Activated CD4-positive, alpha-beta T cell treated with anti-CD3 and anti-CD28 coated beads for 24 hours (primary cell): ENCODE measurements around the gene PGM3.
"Not testable (repeated sequence)": the region's sequence is repeated elsewhere in the genome, so short reads cannot be mapped to it uniquely, and the experiment has no call there.

Source experiments
- DNase-seq, 2 donors: peaks; one replicate each; pipeline ENCODE4 v3.0.0-alpha.2; 2020; ENCODE audit warnings: low read depth in 2 of 2

PGM3 gene, protein sequence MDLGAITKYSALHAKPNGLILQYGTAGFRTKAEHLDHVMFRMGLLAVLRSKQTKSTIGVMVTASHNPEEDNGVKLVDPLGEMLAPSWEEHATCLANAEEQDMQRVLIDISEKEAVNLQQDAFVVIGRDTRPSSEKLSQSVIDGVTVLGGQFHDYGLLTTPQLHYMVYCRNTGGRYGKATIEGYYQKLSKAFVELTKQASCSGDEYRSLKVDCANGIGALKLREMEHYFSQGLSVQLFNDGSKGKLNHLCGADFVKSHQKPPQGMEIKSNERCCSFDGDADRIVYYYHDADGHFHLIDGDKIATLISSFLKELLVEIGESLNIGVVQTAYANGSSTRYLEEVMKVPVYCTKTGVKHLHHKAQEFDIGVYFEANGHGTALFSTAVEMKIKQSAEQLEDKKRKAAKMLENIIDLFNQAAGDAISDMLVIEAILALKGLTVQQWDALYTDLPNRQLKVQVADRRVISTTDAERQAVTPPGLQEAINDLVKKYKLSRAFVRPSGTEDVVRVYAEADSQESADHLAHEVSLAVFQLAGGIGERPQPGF

DNA sequence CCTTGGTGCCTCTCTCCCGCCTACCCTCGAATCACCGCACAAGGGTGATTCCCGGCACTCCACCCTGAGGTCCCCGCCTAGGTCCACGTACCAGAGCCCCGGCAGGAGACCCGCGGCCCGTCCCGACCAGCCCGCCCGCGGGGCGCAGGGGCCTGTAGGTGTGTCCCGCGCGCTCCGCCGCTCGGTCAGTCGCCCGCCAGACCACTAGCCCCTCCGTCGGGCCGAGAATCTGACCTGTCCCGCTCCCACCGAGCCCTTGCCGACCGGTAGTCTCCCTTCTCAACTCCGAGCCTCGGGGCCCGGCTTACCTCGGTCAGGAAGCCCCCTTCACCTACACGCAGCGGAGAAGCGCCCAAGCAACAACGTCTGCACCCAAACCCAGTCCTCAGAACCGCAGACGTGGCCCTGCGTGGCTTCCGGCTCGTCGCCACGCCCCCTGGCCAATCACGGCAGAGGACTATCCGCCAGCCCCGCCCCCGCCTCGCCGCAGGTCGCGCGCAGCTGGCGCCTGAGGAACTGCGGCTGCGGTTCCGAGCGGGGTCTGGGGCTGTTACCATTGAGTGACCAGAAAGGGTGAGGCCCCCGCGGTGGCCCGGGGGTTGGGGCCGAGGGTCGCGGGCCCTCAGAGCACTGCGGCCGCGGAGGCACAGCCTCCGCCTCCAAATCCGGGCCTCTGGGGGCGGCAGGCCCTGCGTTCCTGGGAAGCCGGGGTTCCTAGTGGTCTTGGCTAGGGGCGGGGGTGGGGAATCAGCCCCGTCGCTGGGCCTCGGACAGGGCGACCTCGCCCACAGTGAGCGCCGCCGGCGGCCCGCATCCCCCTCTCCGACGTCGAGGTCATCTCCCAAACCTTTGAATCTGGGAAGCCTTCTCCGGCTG is at the start of gene PGM3, which contains the start of gene RWDD2A:
Gene PGM3, minus strand, starts transcription at position 395 of the 876 bp plus-strand sequence. CDS start 2,253 bp downstream, outside the sequence.
Gene RWDD2A, plus strand, starts transcription at position 487 of the 876 bp plus-strand sequence. CDS start 1,095 bp downstream, outside the sequence.
- DNase-seq: peak; percentile 80

DNA sequence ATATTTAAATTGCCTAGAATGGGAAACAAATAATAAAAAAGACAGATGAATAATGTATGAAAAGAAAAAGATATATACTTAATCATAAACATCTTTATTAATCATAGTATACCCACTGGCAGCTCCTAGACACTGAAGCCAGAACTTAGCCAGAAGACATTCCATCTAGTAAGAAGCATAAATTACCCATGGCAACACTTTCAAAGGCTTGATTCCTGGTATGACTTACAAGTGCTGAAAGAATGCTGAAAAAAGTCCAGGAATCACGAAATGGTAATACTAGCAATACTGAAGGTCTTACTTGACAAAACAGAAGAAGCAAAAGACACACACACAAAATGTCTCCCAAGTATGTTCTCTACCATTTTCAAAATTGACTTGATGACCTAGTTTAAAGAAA is 38.1 kb upstream of the PGM3 start:
- DNase-seq: no peak

DNA sequence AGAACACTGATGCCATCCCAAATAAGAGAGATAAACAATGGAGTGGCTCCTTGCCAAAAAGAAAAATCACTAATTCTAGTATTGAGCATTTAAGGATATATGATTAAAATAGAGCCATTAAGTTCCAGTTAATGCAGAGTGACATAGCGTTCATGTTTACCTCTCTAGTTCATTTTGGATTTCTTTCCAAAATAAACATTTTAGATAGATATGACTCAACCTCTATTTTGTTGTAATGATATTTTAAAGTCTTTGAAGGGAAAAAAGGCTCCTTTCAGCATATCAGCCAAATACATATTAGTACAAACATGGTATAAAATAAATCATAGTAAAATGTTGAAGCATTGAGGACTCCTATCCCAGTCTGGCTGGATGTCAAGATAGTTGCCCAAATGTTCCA is 33.5 kb upstream of the PGM3 start:
- DNase-seq: no peak

DNA sequence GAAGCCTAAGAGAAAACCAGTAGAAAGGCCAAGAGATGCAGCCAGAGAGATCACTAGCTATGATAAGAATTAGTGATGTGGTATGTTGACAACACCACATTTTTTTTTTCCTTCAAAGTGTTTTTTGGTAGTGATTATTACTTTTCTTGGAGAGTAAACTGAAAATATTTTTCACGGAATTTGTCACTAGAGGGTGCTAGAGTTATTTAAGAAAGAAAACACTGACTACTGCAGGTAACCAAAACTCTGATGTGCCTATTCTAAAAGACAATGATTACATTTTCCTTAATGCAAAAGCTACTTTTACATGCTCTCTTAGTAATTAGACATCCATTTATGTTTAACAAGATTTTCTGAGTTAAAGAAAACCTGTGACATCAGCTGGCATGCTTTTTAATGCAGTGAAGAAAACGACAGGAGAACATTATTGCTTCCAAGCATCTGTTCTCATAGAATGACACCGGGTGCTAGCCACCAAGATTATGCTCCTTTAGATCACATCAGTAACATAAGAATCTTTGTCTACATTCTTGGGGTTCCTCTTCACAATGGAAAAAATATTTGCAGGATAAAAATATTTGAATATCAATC is 28.9 kb upstream of the PGM3 start:
- no peak for DNase-seq

DNA sequence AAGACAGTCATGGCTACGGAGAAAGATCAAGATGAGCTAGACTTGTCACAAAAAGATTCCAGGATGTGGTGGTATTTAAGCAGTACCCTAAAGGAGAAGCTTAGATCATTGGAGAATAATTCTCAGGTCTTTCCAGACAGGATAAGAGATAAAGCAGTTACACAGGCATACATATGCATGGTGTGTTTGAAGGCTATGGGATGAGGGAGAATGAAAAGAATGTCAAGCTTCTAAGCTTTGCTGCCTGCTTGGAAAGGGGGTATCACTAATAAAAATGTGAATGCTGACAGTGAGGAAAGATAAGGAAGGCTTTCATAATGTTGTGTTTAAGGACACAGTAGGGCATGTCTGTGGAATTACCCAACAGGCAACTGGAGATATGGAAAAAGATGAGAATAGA is 28.2 kb upstream of the PGM3 start:
- no peak for DNase-seq

DNA sequence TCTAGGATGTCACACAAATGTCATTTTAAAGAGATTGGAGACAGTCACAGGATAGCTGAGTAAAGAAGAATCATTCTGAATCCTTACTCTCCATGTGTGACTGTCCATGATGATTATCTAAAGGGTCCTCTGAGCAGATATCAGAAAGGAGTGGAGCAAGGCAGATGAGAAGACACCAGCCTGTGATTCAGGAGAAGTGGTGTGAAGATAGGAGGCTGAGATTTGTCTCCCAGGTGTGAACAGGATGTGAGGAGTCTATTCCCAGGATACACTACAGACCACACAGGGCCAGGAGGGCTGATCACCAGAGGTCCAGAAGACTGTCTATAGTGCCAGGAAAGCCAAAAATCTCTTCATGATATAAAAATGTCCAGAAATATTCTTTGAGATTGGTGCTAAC is 27.1 kb upstream of the PGM3 start:
- DNase-seq: no peak

DNA sequence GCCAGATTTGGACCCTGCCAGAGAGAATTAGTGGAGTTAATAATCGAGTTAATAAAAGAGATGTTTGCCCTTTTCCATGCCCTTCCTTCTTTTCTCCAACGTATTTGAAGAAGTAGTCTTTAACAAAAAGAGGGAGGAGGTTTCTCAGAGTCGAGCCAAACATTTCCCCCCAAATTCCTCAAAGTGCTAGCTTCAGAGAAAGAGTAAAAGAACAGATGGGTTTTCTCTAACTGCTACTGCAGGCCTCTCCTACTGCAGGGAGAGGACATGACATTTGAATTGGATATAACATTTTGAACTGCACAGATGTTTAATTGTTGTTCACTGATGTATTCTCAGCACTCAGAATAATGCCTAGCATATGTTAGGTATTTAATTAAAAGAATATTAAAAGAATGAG is 25.6 kb upstream of the PGM3 start:
- no peak for DNase-seq

DNA sequence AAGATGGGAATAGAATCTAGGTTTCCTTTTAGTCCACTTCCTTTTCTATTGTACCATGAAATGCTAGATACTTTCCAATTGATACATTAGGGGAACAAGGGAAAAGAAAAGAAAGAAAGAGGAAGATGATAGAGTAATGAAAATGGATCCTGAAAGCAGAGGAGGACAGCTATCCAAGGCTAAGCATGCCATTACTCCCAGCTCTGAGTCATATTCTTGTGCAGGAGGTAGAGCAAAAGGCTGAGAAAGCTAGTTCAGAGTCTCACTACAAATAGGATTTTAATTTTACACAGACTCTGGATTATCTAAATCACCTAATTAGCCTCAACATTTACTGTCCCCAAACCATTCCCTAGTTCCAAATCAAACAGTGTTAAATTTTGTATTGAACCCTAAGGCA is 23.7 kb upstream of the PGM3 start:
- no peak for DNase-seq

DNA sequence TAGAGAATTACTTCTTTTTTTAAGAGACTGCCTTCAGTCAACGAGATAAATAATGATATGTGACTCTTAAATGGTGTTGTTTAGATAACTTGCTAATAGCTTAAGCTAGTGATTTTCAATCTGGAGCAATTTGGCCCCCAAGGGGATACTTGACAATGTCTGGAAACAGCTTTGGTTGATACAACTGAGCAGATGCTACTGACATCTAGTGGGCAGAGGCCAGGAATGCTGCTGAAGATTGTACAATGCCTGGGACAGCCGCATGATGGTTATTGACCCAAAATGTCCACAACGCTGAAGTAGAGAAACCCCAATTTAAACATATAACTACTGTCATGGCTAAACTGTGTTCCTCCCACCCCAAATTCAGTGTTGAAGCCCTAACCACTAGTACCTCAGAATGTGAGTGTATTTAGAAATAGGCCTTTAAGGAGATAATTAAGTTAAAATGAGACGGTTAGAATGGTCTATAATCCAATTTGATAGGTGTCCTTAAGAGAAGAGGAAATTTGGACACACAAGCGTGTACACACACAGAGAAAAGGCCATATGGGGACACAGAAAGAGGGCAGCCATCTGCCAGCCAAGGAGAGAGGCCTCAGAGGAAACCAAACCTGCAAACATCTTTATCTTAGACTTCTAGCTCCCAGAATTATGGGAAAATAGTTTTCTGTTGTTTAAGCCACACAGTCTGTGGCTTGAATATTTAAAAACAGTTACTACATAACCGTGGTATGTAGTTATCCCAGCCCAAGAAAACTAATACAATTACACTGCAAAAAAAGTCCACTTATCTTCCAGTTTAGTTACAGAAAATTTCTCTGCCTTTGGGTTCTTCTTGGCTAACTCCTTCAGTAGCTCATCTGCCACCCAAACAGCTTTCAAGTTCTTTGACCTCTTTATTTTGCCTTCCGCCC is 22.3 kb upstream of the PGM3 start:
- DNase-seq: peak in 1 of 2 donors; percentile 31

DNA sequence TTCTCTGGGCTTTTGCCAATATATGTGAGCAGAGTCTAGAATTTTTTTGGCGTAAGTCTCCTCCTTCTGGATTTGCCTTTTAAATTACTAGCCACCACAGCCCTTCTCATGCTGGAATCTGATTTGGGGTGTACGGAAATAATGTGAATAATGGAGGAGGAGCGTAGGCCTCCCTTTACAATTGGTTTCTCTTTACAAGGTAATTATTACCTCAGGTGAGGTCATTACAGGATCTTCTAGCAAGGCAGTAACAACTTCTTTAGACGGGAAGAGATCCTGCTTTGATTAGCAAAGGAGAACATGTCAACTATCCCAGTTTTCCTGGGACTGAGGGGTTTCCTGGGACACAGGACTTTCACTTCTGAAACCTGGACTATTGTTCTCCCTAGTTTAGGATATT is 9.0 kb upstream of the PGM3 start:
- no peak for DNase-seq

DNA sequence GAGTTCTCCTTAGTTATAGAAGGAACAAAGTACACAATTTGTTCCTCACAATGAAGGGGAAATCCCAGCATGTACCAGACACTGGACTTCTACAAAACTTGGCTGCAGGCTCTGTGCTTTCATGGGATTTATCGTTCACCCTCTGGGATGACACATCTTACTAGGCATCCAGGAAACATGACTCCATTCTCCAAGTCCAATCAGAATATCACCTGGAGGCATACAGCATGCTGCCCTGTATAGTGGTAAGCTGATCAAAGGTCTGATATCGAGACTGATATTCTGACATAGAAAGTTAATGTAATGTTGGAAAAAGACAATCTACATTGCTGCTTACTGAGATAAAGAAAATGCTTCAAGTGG is 6.8 kb upstream of the PGM3 start:
- DNase-seq: no peak

DNA sequence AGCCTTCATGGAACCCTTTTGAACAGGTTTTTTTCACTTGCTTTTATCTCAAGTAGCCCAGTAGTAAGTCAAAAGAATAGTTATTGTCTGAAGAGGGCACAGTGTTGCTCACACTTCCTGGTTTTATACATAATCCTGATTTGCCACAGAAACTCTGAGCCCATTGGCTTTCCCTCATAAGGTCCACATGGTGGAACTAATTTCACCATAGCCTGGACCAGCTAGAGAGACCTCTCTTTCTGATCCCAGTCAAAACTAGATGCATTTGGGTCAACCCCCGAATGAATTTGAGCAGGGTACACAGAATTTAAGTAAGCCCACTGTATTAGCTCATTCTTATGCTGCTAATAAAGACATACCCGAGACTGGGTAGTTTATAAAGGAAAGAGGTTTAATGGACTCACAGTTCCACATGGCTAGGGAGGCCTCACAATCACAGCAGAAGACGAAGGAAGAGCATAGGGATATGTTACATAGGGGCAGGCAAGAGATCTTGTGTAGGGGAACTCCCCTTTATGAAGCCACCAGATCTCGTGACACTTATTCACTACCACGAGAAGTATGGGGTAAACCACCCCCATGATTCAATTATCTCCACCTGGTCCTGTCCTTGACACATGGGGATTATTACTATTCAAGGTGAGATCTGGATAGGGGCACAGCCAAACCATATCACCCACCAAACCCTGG is 6.3 kb upstream of the PGM3 start:
- DNase-seq: no peak

DNA sequence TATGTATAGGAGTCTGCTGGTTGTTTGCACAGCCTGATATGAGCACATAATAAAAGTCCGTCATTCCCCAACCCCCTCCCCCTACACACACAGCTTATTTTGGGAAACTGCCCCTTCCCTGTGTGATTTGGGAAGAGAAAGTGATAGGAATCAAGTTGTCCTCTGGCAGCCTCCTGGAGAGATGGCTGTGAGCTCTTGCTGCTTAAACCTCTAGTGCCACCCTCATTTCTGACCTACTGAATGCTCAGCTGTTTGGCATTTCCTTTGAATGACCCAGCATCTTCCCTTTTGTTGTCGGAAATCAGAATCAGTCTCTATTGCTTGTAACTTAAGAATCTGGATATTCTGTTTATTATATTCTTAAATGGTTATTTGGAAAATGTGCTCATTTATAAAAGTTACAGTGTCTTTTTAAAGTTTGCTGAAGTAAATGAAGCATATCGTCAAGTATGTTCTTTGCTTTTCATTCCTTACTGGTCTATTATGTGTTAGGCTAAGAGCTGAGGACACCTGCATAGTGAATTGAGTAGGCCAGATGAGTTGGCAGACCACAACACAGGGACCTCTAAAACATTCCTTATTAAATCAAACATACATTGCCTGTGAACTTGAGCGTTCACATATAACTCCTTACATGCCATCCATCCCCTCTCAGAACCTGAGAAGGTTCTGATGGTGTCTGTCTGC is 5.6 kb upstream of the PGM3 start:
- DNase-seq: no peak

DNA sequence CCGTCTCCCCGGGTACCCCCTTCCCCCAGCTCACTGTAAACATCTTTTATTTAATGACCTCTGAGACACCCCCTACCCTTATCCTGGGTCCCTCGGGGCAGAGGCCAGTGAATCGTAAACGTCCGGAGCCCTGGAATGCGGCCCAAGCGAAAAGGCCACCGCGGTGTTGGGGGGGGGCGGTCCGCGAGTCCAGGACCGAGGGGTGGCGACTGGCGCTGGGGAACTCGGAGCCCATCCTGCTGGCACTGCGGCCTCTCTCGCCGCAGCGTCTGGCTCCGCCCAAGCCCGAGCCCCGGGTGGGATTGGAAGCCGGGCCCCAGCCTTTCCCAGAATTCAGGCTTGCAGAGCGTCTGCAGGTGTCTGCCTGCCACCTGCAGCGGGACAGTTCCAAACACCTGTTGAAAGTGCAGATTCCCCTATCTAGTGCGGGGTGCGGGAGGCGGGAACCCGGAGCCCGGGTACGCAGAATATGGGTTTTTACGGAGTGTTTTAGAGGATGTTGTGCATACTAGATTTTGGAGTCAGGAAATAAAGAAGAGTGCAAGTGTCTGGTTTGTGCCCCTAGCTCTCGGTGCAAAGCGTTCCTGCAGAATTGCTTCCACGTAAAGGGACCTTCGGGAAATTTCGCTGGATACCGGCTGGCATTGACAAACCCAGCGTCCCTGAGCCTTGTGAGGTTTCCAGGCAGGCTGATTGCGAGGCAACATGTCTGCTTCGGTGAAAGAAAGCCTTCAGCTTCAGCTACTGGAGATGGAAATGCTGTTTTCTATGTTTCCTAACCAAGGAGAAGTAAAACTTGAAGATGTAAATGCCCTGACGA is 892 bp upstream of the PGM3 start:
- peak; percentile 1 to 4 for DNase-seq

DNA sequence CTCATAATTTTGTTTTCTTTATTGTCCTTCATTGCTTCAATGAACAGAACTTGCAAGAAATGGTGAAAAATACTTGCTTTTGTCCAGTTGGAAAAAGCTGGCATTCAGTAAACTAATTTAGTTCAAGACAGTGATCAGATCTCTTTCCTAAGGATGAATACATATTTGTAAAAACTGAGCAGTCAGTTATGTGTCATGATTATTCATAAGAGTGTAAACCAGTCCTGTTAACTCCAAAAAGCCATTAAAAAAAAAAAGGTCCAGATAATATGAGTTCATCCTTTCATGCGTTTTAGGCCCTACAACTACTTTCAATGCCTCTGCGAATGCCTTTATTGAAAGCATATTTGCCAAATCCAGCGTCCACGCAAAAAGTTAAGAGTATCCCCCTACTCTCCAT is 609 bp downstream of the PGM3 start:
- no peak for DNase-seq

DNA sequence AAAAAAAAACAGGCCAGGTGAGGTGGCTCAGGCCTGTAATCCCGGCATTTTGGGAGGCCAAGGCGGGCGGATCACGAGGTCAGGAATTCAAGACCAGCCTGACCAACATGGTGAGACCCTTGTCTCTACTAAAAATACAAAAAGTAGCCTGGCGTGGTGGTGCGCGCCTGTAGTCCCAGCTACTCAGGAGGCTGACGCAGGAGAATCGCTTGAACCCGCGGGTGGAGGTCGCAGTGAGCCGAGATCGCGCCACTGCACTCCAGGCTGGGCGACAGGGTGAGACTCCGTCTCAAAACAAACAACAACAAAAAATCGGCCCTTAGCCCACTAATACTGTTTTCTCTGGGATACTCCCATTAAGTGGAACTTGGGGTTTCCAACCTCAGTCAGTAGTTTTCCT is 1.1 kb downstream of the PGM3 start:
- DNase-seq: not testable (repeated sequence)

DNA sequence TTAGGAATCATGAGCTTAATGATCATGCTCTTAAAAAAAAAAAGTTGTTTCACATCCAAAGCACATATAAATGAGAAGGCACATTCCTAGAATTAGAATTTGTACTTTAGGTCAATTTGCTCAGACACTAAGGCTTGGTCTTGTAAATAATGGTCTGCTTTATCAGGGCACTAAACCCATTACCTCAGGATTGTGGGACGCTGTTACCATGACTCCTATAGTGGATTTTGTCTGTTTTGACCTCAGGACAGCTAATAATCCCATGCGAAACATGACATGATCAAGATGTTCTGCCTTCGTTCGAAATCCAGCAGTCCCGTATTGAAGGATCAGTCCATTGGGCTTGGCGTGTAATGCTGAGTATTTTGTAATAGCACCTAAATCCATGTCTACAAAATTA is 2.4 kb downstream of the PGM3 start:
- no peak for DNase-seq

DNA sequence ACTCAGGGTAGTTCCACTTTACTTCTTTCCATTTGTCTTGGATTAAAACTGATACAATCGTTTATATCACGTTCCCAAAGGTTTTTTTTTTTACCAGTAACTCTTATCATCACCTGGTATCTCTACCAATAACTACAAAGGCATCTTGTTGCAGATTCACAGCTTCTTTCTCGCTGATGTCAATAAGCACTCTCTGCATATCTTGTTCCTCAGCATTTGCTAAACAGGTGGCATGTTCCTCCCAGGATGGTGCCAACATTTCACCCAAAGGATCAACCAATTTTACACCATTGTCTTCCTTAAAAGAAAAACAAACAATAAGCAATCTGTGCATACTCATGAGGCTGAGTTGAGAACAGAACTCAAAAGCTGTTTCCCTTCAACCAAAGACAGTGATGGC is 4.6 kb downstream of the PGM3 start:
- no peak for DNase-seq

DNA sequence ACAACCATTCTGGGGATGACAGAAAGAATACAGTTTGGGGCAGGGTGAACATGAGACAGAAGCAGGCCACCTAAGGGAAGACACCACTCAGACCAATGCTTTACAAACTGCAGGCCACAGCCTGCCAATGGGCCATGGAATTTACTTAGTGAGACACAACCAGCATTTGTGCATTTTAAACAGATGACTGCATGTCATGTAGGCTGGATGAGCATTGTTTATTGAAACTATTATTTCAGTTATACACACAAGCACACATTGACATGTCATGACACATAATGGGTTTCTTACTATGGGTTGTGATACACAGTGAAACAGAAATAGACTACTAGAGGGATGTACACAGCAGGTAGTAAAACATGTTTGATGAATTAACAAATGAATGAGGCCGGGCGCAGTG is 8.0 kb downstream of the PGM3 start:
- no peak for DNase-seq
